GM21717 (cell line): ENCODE data around the gene TRDN.

Source experiments
- ATAC-seq: cut with Tn5 transposase; IDR thresholded peaks from one replicate; pipeline ENCODE4 v1.9.1; 2021; ENCODE audit warnings: mild to moderate bottlenecking, moderate library complexity; ENCODE audit not compliant: unreplicated experiment

TRDN gene

GRCh38 chr6:123193298-123193697, 443.5 kb downstream of the TRDN start:
- ATAC-seq: no peak

DNA sequence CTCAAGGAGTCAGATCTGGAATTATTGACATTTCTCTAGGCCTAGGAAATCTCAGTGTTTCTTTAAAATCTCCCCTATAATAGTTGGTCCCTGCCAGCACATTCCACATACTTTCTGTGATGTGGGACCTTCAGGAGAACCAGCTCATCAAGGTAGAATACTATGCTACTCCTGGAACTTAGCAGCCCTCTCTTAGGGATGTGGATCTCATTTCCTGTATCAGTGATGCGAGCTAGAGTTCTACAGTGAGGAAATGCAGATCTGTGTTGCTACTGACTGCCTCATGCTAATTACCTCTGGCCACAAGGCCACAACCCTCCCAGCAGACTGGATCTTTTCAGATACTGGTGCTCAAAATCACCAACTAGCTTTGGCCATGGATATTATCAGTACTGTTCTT, 446.9 kb downstream of the TRDN start:
- no peak for ATAC-seq

- ATAC-seq: no peak
Measured at GRCh38 chr6:123182998-123183397, 453.8 kb downstream of the TRDN start.

DNA sequence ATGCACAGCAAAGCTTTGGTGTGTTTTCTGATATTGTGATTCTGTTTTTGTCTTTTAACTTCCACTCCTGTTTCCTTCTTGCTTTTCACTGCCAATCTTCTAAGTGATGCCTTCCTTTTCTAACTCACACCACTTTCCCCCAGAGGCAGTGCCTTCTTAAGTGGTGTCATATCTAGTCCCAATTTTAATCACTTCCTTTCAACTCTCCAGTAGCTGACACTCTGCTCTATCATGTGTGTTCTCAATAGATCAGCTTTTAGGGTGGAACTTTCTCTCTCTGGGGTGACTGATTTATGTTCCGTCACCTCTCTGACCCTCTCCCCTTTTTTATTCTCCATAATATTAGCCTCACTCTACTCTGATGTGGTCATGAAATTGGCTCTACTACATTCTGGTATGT, 460.0 kb downstream of the TRDN start:
- no peak for ATAC-seq

DNA sequence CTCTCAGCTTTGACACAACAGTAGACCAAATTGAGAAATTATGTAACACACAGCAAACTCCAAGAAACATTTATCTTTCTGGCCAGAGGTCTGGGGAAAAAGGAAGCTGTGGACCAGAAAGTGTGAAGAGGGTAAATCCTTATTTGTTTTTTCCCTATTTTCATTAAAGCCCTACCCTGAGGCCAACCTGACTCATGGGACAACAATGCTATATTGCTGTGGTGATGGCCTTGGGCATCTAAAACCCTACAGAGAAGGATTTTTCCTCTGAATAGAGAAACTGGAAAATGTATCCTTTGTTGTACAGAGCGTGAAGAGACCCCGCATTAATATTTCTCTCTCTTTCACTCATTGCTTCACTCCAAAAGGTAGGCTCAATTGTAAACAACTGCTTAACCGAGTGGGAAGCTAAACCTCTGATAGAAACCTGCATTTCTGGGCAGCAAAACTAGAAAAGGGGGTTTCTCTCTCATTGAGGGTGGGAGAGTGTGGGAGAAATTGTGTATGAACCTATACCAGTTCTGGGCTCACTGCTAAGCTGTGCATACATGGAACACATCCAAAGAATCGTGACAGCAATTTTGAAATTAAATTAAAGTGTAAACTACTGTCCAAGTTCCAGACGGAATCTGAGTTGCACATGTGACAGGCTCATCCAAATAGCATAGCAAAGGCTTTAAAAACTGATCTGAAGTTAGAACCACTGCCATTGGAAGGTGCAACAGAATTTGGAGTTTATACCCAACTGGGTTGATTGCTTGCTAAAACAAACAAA, 465.2 kb downstream of the TRDN start:
- ATAC-seq: no peak

- no peak for ATAC-seq
Measured at GRCh38 chr6:123169774-123170095, 467.0 kb downstream of the TRDN start.

DNA sequence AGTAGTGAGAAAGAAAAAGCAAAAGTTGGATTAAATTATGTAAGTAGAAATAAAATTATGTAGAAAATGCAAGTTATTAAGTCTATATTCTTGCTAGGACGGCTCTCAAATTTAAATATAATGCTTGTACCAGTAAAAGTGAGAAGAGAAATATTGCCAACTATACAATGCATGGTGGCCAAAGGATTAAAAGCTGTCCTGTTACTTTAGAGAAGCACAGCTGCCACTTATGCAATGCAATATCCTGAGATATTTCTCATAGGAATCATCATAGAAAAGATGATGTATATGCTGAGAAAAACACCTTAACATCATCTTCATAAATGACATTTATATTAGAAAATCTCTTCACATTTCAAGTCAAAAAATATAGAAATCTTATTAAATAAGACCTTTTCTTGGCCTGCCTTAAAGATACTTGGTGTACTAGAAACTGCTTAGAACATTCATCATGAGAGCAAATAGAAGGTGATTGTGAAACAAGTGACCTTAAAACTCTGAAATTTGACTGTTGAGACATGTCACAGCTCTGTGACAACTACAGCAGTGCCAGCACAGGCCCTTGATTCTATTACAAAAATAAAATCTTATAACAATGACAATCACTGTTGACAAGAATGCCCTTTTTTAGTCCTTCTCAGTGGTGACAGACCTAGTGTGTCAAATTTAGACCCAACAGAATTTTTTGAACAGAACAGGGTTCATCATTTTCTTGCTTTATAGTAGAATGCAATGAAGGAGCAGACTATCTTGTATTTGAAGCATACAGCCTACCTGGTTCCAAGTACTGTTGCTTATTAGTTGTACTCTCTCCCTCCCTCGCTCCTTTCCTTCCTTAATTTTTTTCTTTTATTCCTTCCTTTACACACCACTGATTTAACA, 467.6 kb downstream of the TRDN start:
- no peak for ATAC-seq

GRCh38 chr6:123168466-123168865, 468.3 kb downstream of the TRDN start:
- no peak for ATAC-seq
